ENCODE measurements around the gene ENTR1. TPM values are rescaled to one million over a fixed set of nuclear protein-coding genes. Genes with fewer than 3 reads are reported as not detected.

Gene ENTR1
- total and polyA plus RNA-seq, 2 of the 13 experiments (the other 11 are each of a cell fraction or from before 2014, with no cell fraction given), result 70.1 to 76.4 TPM

DNA sequence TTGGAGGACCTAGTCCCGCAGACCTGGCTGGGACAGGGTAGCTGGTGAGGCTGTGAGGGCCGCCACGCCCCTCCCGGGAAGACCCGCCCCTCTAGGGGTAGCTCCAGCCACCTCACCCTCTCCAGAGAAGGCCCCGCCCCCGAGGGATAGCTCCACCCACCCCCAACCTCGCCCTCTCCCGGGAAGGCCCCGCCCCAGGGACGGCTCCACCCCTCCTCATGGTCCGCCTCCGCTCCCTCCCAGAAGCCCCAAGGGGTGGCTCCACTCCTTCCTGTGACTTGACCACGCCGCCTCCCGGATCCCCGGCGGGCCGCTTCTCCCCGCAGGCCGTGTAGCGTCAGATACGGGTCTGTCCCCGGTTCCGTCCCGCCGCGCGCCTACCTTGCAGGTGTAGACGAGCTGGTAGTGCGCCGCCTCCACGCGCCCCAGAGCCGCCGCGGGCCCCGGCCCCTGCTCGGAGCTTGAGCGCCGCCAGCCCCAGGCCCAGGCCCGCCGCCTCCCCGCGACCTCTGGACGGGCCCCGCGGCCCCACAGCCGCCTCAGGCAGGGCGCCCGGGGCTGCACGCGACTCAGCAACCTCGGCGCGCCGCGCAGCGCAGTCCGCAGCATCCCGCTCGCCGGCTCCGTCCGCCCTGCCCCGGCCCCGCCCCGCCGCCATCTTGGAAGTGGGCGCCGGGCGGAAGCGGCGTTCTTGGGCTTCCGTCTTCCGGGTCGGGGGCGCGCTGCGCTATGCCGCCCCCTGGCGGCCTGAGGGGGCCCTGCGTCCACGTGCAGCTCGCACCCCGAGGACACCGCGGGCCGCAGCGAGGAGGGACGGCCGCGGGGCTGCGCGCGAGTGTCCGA, 47.1 kb downstream of the ENTR1 start, which contains the start of gene DNLZ (continued):
- TF ChIP-seq, protein P1, sequence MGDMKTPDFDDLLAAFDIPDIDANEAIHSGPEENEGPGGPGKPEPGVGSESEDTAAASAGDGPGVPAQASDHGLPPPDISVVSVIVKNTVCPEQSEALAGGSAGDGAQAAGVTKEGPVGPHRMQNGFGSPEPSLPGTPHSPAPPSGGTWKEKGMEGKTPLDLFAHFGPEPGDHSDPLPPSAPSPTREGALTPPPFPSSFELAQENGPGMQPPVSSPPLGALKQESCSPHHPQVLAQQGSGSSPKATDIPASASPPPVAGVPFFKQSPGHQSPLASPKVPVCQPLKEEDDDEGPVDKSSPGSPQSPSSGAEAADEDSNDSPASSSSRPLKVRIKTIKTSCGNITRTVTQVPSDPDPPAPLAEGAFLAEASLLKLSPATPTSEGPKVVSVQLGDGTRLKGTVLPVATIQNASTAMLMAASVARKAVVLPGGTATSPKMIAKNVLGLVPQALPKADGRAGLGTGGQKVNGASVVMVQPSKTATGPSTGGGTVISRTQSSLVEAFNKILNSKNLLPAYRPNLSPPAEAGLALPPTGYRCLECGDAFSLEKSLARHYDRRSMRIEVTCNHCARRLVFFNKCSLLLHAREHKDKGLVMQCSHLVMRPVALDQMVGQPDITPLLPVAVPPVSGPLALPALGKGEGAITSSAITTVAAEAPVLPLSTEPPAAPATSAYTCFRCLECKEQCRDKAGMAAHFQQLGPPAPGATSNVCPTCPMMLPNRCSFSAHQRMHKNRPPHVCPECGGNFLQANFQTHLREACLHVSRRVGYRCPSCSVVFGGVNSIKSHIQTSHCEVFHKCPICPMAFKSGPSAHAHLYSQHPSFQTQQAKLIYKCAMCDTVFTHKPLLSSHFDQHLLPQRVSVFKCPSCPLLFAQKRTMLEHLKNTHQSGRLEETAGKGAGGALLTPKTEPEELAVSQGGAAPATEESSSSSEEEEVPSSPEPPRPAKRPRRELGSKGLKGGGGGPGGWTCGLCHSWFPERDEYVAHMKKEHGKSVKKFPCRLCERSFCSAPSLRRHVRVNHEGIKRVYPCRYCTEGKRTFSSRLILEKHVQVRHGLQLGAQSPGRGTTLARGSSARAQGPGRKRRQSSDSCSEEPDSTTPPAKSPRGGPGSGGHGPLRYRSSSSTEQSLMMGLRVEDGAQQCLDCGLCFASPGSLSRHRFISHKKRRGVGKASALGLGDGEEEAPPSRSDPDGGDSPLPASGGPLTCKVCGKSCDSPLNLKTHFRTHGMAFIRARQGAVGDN (CRISPR knock-in tag; IDR thresholded peaks at IDR 0.05), result peak; percentile 96
- TF ChIP-seq, protein P2, sequence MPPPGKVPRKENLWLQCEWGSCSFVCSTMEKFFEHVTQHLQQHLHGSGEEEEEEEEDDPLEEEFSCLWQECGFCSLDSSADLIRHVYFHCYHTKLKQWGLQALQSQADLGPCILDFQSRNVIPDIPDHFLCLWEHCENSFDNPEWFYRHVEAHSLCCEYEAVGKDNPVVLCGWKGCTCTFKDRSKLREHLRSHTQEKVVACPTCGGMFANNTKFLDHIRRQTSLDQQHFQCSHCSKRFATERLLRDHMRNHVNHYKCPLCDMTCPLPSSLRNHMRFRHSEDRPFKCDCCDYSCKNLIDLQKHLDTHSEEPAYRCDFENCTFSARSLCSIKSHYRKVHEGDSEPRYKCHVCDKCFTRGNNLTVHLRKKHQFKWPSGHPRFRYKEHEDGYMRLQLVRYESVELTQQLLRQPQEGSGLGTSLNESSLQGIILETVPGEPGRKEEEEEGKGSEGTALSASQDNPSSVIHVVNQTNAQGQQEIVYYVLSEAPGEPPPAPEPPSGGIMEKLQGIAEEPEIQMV (CRISPR knock-in tag; IDR thresholded peaks at IDR 0.05; ENCODE audit: low read depth), result no peak
- peak; percentile 85; the same call in 1 of the 2 replicates for TF ChIP-seq SMAD1 (CRISPR knock-in tag; IDR thresholded peaks at IDR 0.05; ENCODE audit: borderline replicate concordance, low read depth)
- peak; percentile 82; the same call in 1 of the 2 replicates for TF ChIP-seq MEIS2 (CRISPR knock-in tag; IDR thresholded peaks at IDR 0.05)
- TF ChIP-seq PHF8 (CRISPR knock-in tag; IDR thresholded peaks at IDR 0.05), result peak; percentile 92
- TF ChIP-seq HMG20B (CRISPR knock-in tag; conservative IDR thresholded peaks at IDR 0.05), result 0 out of 2 replicates have a peak, but pooled peaks have one; percentile 15
- TF ChIP-seq, protein P3, sequence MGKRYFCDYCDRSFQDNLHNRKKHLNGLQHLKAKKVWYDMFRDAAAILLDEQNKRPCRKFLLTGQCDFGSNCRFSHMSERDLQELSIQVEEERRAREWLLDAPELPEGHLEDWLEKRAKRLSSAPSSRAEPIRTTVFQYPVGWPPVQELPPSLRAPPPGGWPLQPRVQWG (CRISPR knock-in tag; IDR thresholded peaks at IDR 0.05; ENCODE audit: borderline replicate concordance, low read depth), result no peak; the same call in 1 of the 2 replicates
- TF ChIP-seq RXRB (CRISPR knock-in tag; IDR thresholded peaks at IDR 0.05; ENCODE audit: borderline replicate concordance), result peak; percentile 52; the same call in 1 of the 2 replicates
- TF ChIP-seq, protein P4, sequence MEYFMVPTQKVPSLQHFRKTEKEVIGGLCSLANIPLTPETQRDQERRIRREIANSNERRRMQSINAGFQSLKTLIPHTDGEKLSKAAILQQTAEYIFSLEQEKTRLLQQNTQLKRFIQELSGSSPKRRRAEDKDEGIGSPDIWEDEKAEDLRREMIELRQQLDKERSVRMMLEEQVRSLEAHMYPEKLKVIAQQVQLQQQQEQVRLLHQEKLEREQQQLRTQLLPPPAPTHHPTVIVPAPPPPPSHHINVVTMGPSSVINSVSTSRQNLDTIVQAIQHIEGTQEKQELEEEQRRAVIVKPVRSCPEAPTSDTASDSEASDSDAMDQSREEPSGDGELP (IDR thresholded peaks at IDR 0.05; ENCODE audit: borderline replicate concordance, low read depth), result no peak
- peak; percentile 94 for TF ChIP-seq ELF1 (CRISPR knock-in tag; IDR thresholded peaks at IDR 0.05)
- TF ChIP-seq SUZ12 (IDR thresholded peaks at IDR 0.05; ENCODE audit: low read depth, low read length), result no peak
- TF ChIP-seq, protein P5, sequence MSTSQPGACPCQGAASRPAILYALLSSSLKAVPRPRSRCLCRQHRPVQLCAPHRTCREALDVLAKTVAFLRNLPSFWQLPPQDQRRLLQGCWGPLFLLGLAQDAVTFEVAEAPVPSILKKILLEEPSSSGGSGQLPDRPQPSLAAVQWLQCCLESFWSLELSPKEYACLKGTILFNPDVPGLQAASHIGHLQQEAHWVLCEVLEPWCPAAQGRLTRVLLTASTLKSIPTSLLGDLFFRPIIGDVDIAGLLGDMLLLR (CRISPR knock-in tag; IDR thresholded peaks at IDR 0.05), result peak; percentile 84; the same call in 1 of the 2 replicates
- TF ChIP-seq, protein P6, sequence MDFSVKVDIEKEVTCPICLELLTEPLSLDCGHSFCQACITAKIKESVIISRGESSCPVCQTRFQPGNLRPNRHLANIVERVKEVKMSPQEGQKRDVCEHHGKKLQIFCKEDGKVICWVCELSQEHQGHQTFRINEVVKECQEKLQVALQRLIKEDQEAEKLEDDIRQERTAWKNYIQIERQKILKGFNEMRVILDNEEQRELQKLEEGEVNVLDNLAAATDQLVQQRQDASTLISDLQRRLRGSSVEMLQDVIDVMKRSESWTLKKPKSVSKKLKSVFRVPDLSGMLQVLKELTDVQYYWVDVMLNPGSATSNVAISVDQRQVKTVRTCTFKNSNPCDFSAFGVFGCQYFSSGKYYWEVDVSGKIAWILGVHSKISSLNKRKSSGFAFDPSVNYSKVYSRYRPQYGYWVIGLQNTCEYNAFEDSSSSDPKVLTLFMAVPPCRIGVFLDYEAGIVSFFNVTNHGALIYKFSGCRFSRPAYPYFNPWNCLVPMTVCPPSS (IDR thresholded peaks at IDR 0.05), result no peak
- TF ChIP-seq, protein P7, sequence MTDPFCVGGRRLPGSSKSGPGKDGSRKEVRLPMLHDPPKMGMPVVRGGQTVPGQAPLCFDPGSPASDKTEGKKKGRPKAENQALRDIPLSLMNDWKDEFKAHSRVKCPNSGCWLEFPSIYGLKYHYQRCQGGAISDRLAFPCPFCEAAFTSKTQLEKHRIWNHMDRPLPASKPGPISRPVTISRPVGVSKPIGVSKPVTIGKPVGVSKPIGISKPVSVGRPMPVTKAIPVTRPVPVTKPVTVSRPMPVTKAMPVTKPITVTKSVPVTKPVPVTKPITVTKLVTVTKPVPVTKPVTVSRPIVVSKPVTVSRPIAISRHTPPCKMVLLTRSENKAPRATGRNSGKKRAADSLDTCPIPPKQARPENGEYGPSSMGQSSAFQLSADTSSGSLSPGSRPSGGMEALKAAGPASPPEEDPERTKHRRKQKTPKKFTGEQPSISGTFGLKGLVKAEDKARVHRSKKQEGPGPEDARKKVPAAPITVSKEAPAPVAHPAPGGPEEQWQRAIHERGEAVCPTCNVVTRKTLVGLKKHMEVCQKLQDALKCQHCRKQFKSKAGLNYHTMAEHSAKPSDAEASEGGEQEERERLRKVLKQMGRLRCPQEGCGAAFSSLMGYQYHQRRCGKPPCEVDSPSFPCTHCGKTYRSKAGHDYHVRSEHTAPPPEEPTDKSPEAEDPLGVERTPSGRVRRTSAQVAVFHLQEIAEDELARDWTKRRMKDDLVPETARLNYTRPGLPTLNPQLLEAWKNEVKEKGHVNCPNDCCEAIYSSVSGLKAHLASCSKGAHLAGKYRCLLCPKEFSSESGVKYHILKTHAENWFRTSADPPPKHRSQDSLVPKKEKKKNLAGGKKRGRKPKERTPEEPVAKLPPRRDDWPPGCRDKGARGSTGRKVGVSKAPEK (CRISPR knock-in tag; IDR thresholded peaks at IDR 0.05; ENCODE audit: borderline replicate concordance), result no peak
- TF ChIP-seq, protein P8, sequence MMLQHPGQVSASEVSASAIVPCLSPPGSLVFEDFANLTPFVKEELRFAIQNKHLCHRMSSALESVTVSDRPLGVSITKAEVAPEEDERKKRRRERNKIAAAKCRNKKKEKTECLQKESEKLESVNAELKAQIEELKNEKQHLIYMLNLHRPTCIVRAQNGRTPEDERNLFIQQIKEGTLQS (CRISPR knock-in tag; IDR thresholded peaks at IDR 0.05), result peak; percentile 46

Measured in HepG2 (cell line).